Mesenchymal stem cell (in vitro differentiated cells and primary cell): Measurements from ENCODE around the gene FAM216A.
"Not testable (repeated sequence)": the region's sequence is repeated elsewhere in the genome, so short reads cannot be mapped to it uniquely, and the experiment has no call there.

Experiments
- DNase-seq: peaks from one replicate; pipeline ENCODE4 v3.0.0-alpha.2; 2013
- H2AFZ ChIP-seq: one replicate; pipeline ENCODE4 v1.6.1; 2013; ENCODE audit warnings: low read depth, mild to moderate bottlenecking, control low read depth, inconsistent platforms, low read length, moderate library complexity
- H2AK5ac ChIP-seq: 2 replicates; pipeline ENCODE4 v1.6.1; 2013; ENCODE audit warnings: low read length, moderate library complexity, mild to moderate bottlenecking, inconsistent platforms; ENCODE audit not compliant: severe bottlenecking
- H2BK120ac ChIP-seq: one replicate; pipeline ENCODE4 v1.6.1; 2013; ENCODE audit warnings: low read depth, mild to moderate bottlenecking, inconsistent platforms, low read length, moderate library complexity
- H2BK12ac ChIP-seq, 2 experiments: one replicate each; pipeline ENCODE4 v1.6.1; 2013; ENCODE audit warnings: inconsistent platforms in 2 of 2, low read length in 2 of 2, mild to moderate bottlenecking in 2 of 2, moderate library complexity in 2 of 2, control low read depth in 1 of 2
- H2BK15ac ChIP-seq: one replicate; pipeline ENCODE4 v1.6.1; 2013; ENCODE audit warnings: mild to moderate bottlenecking, low read depth, inconsistent platforms; ENCODE audit not compliant: poor library complexity, severe bottlenecking
- H2BK5ac ChIP-seq: 2 replicates; pipeline ENCODE4 v1.6.1; 2013; ENCODE audit warnings: low read depth, mild to moderate bottlenecking, low read length, control low read depth, inconsistent platforms; ENCODE audit not compliant: poor library complexity, severe bottlenecking
- H3K14ac ChIP-seq, 2 experiments: one replicate each; pipeline ENCODE4 v1.6.1; 2013; ENCODE audit warnings: inconsistent platforms in 2 of 2, low read length in 2 of 2, control low read depth in 1 of 2, mild to moderate bottlenecking in 1 of 2, moderate library complexity in 1 of 2
- H3K18ac ChIP-seq, 2 experiments: one replicate each; pipeline ENCODE4 v1.6.1; 2013; ENCODE audit warnings: inconsistent platforms in 2 of 2, low read length in 2 of 2, control low read depth in 1 of 2, low read depth in 1 of 2, mild to moderate bottlenecking in 1 of 2
- H3K23ac ChIP-seq, 2 experiments: one replicate each; pipeline ENCODE4 v1.6.1; 2013; ENCODE audit warnings: inconsistent platforms in 2 of 2, low read length in 2 of 2, mild to moderate bottlenecking in 2 of 2, moderate library complexity in 2 of 2, control low read depth in 1 of 2
- H3K27ac ChIP-seq: 2 replicates; pipeline ENCODE4 v1.5.1; 2013; ENCODE audit warnings: mild to moderate bottlenecking, moderate library complexity, low read length, control low read depth, inconsistent platforms; ENCODE audit not compliant: poor library complexity, severe bottlenecking
- H3K27me3 ChIP-seq, 2 experiments: 2 replicates each; pipeline versions ENCODE4 v1.6.1 to v1.7.0; 2013; ENCODE audit warnings: low read length in 2 of 2, mild to moderate bottlenecking in 2 of 2, moderate library complexity in 2 of 2, control low read depth in 1 of 2, inconsistent platforms in 1 of 2; ENCODE audit not compliant: control insufficient read depth in 1 of 2, insufficient read depth in 1 of 2
- H3K36me3 ChIP-seq, 2 experiments: 2 replicates each; pipeline versions ENCODE4 v1.6.1 to v1.7.0; 2013; ENCODE audit warnings: low read length in 2 of 2, control low read depth in 1 of 2, inconsistent platforms in 1 of 2, low read depth in 1 of 2, mild to moderate bottlenecking in 1 of 2; ENCODE audit not compliant: insufficient read depth in 2 of 2, control insufficient read depth in 1 of 2
- H3K4ac ChIP-seq, 2 experiments: one replicate each; pipeline ENCODE4 v1.6.1; 2013; ENCODE audit warnings: inconsistent platforms in 2 of 2, low read length in 2 of 2, mild to moderate bottlenecking in 2 of 2, moderate library complexity in 2 of 2, control low read depth in 1 of 2, low read depth in 1 of 2
- H3K4me1 ChIP-seq: 2 replicates; pipeline ENCODE4 v1.6.1; 2013; ENCODE audit warnings: low read depth, low read length, control low read depth; ENCODE audit not compliant: control insufficient read depth, insufficient read depth
- H3K4me2 ChIP-seq: 2 replicates; pipeline ENCODE4 v1.6.1; 2013; ENCODE audit warnings: low read length, mild to moderate bottlenecking, inconsistent platforms; ENCODE audit not compliant: poor library complexity, severe bottlenecking
- H3K4me3 ChIP-seq, 2 experiments: 2 replicates each; pipeline versions ENCODE4 v1.5.1 to v1.7.0; 2013; ENCODE audit warnings: low read length in 2 of 2, mild to moderate bottlenecking in 2 of 2, control low read depth in 1 of 2, low read depth in 1 of 2; ENCODE audit not compliant: insufficient read depth in 1 of 2
- H3K79me1 ChIP-seq: replicated peaks from 2 replicates; pipeline ENCODE4 v1.6.1; 2013; ENCODE audit warnings: mild to moderate bottlenecking, control low read depth, low read length, inconsistent platforms; ENCODE audit not compliant: poor library complexity, severe bottlenecking
- H3K9ac ChIP-seq: 2 replicates; pipeline ENCODE4 v1.7.0; 2013; ENCODE audit warnings: mild to moderate bottlenecking, low read length, moderate library complexity
- H3K9me3 ChIP-seq: 2 replicates; pipeline ENCODE4 v1.7.0; 2013; ENCODE audit warnings: mild to moderate bottlenecking, low read length; ENCODE audit not compliant: control insufficient read depth
- H4K8ac ChIP-seq: one replicate; pipeline ENCODE4 v1.6.1; 2013; ENCODE audit warnings: inconsistent platforms, mild to moderate bottlenecking, low read length, moderate library complexity
- H4K91ac ChIP-seq: one replicate; pipeline ENCODE4 v1.6.1; 2013; ENCODE audit warnings: mild to moderate bottlenecking, low read length, inconsistent platforms
- WGBS: methylation state at CpG from one replicate; pipeline ENCODE4 v1.1.7; 2013; ENCODE audit warnings: mixed read lengths; 5-methylcytosine and 5-hydroxymethylcytosine counted together

FAM216A gene

DNA sequence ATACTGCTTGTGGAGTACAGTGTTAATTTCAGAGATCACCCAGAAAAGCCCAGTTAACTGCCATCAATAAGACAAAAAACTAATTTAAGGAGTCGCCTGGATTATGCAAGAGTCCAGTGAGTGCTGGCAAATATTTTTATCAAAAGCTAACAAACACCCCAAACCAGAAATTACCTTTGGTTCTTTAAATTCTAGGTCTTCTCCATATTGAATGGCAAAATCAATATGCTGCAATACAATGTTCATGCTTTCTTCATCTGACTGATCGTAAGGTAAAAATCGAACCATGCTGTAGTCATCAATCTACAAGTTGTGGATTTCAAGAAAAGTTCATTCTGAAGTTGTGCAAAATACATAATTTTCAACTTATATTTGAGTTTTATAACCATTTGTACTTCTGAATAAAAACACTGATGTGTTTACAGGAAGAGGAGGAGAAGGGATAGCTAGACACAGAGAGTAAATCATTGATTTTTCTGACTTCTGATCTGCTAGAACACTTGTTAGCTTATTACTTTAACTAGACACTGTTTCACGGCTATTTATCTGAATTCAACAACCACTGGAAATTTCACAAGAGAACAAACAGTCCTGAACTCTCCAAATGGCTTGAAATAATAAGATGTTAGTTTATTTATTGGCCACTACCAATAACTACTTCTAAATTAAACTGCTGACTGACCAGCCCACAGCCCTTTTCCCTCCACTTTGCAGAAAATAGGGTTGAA lies 14.9 kb upstream of the FAM216A start:
- H2AFZ ChIP-seq: no peak overlapping the region
- H3K18ac ChIP-seq: no peak overlapping the region
- H3K4me2 ChIP-seq: no peak overlapping the region
- H3K4me1 ChIP-seq: no peaks in the 10 kb centered on the region
- no peak overlapping the region for H3K4me3 ChIP-seq
- H3K4ac ChIP-seq: no peak overlapping the region
- H3K36me3 ChIP-seq: peaks cover 17 to 23% of the 10 kb centered on the region in 2 experiments
- no peak overlapping the region for H2BK120ac ChIP-seq
- no peak overlapping the region for H2BK12ac ChIP-seq
- H4K8ac ChIP-seq: no peak overlapping the region
- no peak overlapping the region for H2BK15ac ChIP-seq
- WGBS: 100% methylated on average over 1 of the region's 4 CpGs
- no peak overlapping the region for H2BK5ac ChIP-seq
- no peak overlapping the region for H3K23ac ChIP-seq
- no peak overlapping the region for H3K14ac ChIP-seq
- H3K27ac ChIP-seq: no peak overlapping the region
- H4K91ac ChIP-seq: no peak overlapping the region
- no peaks in the 10 kb centered on the region for H3K9me3 ChIP-seq
- no peaks in the 10 kb centered on the region for H3K27me3 ChIP-seq
- no peak overlapping the region for H3K9ac ChIP-seq
- H2AK5ac ChIP-seq: no peak overlapping the region
- DNase-seq: no peak
- peaks cover 2% of the 10 kb centered on the region for H3K79me1 ChIP-seq

DNA sequence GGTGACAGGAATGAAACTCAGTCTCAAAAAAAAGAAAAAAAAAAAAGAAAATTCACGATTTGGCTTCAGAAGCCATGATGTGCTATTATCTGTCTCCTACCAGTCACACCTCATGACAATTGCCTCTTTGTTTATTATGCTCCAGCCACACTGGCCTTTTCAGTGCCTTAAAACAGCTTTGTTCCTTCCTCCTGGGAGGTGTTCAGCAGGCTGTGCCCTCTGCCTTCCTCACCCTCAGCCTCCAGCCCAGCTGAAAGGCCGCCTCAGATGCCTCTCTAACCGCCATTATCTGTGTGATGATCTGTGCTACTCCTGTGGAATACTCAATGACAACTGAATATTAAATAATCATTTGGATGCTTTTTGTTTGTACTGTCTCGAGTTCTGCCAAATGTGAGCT lies 9.9 kb upstream of the FAM216A start:
- no peak overlapping the region for H3K4me2 ChIP-seq
- H4K91ac ChIP-seq: no peak overlapping the region
- H2BK120ac ChIP-seq: no peak overlapping the region
- H3K14ac ChIP-seq: no peak overlapping the region
- no peaks in the 10 kb centered on the region for H3K27me3 ChIP-seq
- H2AFZ ChIP-seq: no peak overlapping the region
- WGBS: 96% methylated on average over 2 of the region's 4 CpGs
- no peak overlapping the region for H2BK15ac ChIP-seq
- H2BK12ac ChIP-seq: no peak overlapping the region
- H3K79me1 ChIP-seq: peaks cover 23% of the 10 kb centered on the region
- no peaks in the 10 kb centered on the region for H3K4me1 ChIP-seq
- no peak overlapping the region for H3K27ac ChIP-seq
- no peak for DNase-seq
- peaks cover 18 to 22% of the 10 kb centered on the region in 2 experiments for H3K36me3 ChIP-seq
- no peak overlapping the region for H3K4ac ChIP-seq
- H3K4me3 ChIP-seq: no peak overlapping the region
- no peak overlapping the region for H3K9ac ChIP-seq
- no peak overlapping the region for H3K18ac ChIP-seq
- no peak overlapping the region for H2BK5ac ChIP-seq
- no peaks in the 10 kb centered on the region for H3K9me3 ChIP-seq
- H3K23ac ChIP-seq: no peak overlapping the region
- H2AK5ac ChIP-seq: no peak overlapping the region
- H4K8ac ChIP-seq: no peak overlapping the region

DNA sequence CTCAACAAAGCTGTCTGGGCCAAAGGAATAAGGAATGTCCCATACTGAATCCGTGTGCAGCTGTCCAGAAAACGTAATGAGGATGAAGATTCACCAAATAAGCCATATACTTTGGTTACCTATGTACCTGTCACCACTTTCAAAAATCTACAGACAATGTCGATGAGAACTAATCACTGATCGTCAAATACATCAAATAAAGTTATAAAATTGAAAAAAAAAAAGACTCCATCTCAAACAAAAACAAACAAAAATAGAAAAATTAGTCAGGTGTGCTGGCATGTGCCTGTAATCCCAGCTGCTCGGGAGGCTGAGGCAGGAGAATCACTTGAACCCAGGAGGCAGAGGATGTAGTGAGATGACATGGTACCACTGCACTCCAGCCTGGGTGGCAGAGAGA lies 7.5 kb upstream of the FAM216A start:
- H2BK120ac ChIP-seq, H3K4me1 ChIP-seq, H2BK15ac ChIP-seq, H3K4me3 ChIP-seq, H3K4me2 ChIP-seq, H3K23ac ChIP-seq, H3K9ac ChIP-seq, H3K4ac ChIP-seq, H3K27ac ChIP-seq, H2BK5ac ChIP-seq, H2AK5ac ChIP-seq, H3K14ac ChIP-seq, H2BK12ac ChIP-seq, DNase-seq, H4K8ac ChIP-seq, H3K18ac ChIP-seq, H3K9me3 ChIP-seq, H2AFZ ChIP-seq, H3K27me3 ChIP-seq, H4K91ac ChIP-seq: not testable (repeated sequence)
- Histone ChIP-seq H3K36me3 (peaks cover 7 to 25% of the 10 kb centered on the region in 2 experiments), H3K79me1 (peaks cover 27% of the 10 kb centered on the region)
- WGBS: 90% methylated on average over 5 of the region's 5 CpGs

GRCh38 chr12:110465024-110465423 lies 3.6 kb upstream of the FAM216A start:
- Histone ChIP-seq H2BK12ac (no peak overlapping the region), H3K23ac (no peak overlapping the region), H2BK5ac (no peak overlapping the region), H3K4me1 (peaks cover 6% of the 10 kb centered on the region), H3K14ac (no peak overlapping the region), H3K4ac (no peak overlapping the region), H3K27me3 (no peaks in the 10 kb centered on the region), H3K79me1 (peaks cover 36% of the 10 kb centered on the region), H3K18ac (no peak overlapping the region), H3K9me3 (no peaks in the 10 kb centered on the region), H3K4me3 (no peak overlapping the region), H2AK5ac (no peak overlapping the region), H2BK120ac (no peak overlapping the region), H4K91ac (no peak overlapping the region), H2BK15ac (no peak overlapping the region), H3K36me3 (peaks cover 7 to 16% of the 10 kb centered on the region in 2 experiments), H2AFZ (no peak overlapping the region), H4K8ac (no peak overlapping the region), H3K4me2 (no peak overlapping the region), H3K27ac (no peak overlapping the region), H3K9ac (no peak overlapping the region)
- no peak for DNase-seq
- WGBS: 89% methylated on average over 2 of the region's 2 CpGs
